DMS53 treated with DMSO at 0.1 percent for 48 hours (cell line): ENCODE results near the gene NOTCH3.

Experiments used
- DNase-seq: peaks from one replicate; lab custom pipeline; 2025; ENCODE audit not compliant: unreplicated experiment; lab: John Stamatoyannopoulos, UW

The NOTCH3 gene

DNA sequence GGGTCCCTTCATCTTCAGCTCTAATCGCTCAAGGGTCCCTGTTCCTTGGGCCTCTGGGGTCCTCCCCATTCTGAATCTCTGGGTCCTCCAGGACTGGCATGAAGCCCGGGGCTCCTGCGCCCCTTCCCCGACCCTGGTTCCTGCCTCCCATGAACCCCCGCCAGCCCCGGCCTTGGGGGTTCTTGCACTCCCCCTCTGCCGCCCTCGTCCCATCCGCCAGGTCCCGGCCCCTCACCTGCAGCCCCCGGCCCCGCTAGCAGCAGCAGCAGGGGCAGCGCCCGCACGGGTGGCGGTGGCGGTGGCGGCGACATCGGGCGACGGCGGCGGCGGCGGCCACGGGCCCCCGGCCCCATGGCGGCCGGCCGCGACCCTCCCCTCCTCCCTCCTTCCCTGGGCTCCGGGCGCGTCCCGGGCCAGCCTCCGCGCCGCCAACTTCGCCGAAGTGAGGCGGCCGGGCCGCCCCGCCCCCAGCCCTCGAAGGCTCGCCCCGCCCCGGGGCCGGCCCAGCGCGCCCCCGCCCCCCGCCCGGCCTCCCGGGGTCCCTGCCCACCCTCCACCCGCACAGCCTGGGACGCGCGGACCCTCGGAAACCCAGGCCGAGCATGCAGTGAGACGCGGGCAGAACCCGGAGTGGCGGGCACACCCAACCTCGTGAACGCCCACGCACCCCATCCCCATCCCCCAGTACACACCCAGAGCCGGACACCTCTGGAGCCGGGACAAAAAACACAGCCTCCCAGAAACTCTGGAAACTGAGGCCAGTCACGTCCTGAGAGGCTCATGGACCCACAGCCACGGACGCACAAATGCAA is at the start of gene NOTCH3:
Gene NOTCH3, minus strand, starts transcription at position 443 of the 812 bp plus-strand sequence. Its CDS starts 90 bp downstream, at position 353.
- DNase-seq = no peak

DNA sequence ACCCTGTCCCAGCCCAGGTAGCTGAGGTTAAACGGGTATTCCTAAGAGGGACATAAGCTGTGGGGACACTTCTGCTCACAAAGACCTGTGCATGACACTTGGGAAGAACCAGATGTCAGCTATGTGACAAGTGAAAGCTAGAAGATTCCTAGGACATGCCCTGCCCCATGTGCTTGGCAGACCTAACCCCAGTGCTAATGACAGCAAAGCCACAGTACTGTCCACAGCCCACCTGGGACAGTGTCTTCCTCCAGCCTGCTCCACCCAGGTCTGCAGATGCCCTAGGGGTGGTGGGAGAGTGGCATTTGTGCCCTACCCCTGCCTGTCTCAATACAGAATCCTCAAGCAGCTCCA is 49.8 kb upstream of the NOTCH3 start:
- no peak for DNase-seq

GRCh38 chr19:15249972-15250639 is 49.3 kb upstream of the NOTCH3 start:
- DNase-seq = no peak

- no peak for DNase-seq
These were observed 48.7 kb upstream of the NOTCH3 start for GRCh38 chr19:15249528-15249874.

GRCh38 chr19:15248648-15249527 is 48.1 kb upstream of the NOTCH3 start:
- no peak for DNase-seq

DNA sequence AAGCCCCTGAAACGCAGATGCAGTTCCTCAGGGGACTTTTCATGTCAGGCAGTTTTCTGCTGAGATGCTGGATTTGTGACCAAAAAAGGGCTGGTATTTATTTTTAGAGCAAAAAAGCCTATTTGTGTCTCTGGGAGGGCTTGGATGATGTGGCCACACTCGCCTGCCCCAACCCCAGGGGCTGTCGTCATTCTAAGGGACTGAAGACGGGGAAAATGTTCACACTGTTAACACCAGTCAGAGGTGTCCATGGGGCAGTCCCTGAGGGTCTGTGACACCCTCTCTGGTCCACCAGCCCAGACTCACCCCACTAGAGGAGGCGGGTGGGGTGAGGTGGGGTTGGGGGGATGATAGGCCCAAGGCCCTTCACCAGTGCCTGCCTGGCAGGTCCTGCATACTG is 47.3 kb upstream of the NOTCH3 start:
- no peak for DNase-seq

DNA sequence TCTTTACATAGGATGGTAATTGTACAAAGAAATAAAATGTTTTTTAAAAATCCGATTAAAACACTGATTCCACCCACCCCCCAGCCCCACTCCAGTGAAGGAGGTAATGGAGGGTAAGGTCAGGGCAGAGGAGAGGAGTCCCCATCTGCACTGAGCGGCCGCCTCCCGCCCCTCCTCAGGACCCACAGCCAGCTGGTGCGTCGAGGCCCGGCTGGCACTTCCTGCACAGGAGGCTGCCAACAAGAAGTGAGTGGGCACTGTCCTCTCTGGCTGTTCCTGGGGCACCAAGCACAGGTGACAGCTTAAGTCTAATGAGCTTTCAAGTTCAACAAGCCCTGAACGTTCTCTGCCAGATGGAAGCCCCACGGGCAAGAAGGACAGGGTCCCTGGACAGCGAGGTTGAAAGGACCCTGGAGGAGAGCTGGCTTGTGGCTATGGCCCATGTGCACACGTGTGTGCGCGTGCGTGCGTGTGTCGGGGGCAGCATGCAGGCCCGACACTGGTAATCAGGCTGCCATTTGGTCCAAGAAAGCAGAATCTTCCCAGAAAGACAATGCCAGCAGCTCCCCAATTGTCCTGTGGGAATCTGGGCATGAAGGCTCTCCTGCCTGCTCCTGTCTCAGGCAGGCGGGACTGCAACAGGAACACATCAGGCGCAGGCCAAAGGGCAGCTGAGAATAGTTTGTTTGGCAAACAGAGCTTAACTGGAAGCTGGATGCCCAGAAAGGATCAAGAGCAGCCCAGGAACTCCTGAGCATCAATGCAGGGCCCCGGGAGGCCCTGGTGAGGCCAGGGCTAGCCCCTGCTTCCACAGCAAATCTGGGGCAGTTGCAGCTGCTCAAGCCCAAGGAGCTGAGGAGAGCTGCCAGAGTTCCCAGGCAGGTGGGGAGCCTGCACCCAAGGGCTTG is 46.6 kb upstream of the NOTCH3 start:
- no peak for DNase-seq

DNA sequence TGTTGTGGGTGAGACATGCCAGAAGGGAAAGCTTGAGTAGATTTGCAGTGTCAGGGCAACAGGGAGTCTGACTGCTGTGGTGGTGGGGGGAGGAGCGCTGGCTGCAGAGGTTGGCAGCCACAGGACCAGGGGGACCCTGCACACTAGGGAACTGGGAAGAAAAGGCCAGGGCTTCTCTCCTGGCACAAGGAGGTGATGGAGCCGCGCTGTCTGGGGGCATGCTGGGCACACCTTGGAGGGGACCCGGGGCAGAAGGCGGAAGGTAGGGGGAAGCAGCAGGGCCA is 45.3 kb upstream of the NOTCH3 start:
- DNase-seq = no peak

DNA sequence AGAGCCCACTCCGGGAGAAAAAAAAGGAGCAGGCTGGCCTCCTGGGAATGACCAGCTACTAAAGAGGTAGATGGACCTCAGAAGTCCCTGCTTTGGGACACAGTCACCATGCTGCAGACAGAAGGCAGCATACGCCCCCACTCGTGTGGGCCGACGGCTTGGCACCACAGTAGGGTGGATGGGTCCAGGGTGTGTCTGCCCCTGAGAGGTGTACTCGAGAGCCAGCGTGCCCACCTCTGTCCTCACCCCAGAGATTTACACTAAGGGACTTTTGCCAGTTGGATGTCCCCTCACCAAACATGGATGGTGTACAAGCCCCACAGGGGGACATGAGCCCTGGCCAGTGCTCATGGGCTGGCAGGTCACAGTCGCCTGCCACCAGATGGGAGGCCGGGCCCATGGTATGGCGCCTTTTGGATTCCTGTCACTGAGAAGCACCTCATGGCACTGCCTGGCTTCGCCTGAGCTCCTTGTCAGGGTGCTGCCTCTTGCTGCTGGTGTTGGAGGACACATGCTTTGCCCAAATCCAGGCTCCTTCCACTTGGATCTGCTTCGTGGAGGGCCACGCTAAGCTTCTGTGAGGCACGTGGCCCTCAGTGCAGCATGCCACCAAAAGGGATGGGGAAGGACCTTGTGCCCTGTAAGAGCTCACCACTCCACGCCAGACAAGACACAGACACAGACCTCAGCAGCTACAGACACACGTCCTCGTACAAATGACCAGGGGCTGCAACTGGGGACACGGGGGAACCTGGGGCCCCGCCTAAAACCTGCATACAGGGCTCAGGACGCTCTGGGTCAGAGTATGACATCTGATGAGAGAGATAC is 44.8 kb upstream of the NOTCH3 start:
- no peak for DNase-seq

GRCh38 chr19:15244808-15245207 is 44.0 kb upstream of the NOTCH3 start:
- DNase-seq = no peak

- DNase-seq = no peak
These were observed 43.5 kb upstream of the NOTCH3 start for GRCh38 chr19:15244106-15244803.

GRCh38 chr19:15243236-15243957 is 42.6 kb upstream of the NOTCH3 start:
- DNase-seq = no peak

- DNase-seq = no peak
These were observed 40.6 kb upstream of the NOTCH3 start for GRCh38 chr19:15241259-15241910.

DNA sequence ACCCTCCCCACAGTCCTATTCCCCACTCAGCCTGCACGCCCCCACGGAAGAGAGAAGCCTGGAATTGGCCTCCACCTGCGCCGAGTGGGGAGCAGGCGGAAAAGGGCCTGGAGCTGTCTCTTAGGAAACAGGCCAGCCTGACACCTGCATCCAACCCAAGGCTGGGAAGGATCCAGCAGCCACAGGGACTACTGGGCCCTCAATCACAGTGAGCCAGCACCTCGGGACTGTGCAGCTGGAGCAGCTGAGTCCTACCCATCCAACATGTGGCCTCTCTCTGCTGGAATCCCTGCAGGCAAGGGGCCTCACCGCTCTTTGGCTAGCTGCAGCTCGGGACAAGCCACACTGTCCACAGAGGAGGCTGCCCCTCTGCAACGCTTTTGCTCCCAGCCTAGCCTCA is 39.7 kb upstream of the NOTCH3 start:
- no peak for DNase-seq

GRCh38 chr19:15239337-15239949 is 38.6 kb upstream of the NOTCH3 start:
- no peak for DNase-seq

GRCh38 chr19:15238639-15239155 is 37.9 kb upstream of the NOTCH3 start:
- no peak for DNase-seq

DNA sequence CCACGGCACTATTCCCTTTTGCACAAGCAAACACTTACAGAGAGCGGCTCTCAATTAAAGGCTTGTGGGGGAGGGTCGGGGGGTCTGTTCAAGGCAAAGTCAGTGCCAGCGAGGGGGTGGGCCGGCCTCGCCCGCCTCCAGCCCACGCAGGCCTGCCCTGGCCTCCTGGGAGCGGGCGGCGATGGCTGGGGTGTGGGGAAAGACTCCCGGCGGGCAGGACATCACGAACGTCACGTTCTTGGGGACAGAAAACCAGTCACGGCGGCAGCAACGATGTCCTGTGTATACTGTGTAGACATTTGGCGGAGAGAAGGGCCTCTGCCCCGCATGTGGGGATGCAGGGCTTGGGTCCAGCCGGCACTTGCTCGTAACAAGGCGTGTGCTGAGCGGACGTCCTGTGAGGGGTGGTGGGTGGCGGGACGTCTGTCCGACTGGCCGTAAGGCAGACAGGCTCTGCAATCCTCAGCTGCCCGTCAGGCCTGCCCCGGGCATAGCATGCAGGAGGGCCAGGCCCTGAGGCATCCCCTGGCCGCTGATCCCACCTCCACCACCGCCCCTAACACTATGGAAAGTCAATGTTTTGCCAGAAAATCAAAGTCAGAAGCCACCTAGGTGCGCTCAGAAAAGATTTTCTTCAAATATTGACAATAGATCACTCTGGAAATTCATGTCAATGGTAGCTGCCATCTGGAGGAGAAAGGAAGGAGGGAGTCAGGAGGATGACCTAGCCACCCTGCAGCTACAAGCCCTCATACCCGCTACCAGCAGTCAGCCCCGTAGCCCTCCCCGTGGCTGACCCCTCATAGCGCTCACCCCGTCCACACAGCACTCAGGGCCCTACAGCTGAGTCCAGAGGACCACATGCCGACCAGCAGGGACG is 37.2 kb upstream of the NOTCH3 start:
- no peak for DNase-seq
